Measurements from ENCODE around the gene XPR1.

- TF ChIP-seq, protein P1, sequence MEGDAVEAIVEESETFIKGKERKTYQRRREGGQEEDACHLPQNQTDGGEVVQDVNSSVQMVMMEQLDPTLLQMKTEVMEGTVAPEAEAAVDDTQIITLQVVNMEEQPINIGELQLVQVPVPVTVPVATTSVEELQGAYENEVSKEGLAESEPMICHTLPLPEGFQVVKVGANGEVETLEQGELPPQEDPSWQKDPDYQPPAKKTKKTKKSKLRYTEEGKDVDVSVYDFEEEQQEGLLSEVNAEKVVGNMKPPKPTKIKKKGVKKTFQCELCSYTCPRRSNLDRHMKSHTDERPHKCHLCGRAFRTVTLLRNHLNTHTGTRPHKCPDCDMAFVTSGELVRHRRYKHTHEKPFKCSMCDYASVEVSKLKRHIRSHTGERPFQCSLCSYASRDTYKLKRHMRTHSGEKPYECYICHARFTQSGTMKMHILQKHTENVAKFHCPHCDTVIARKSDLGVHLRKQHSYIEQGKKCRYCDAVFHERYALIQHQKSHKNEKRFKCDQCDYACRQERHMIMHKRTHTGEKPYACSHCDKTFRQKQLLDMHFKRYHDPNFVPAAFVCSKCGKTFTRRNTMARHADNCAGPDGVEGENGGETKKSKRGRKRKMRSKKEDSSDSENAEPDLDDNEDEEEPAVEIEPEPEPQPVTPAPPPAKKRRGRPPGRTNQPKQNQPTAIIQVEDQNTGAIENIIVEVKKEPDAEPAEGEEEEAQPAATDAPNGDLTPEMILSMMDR (IDR thresholded peaks at IDR 0.05), result no peak
- no peak for TF ChIP-seq EP300 (IDR thresholded peaks at IDR 0.05)
Measured at GRCh38 chr1:180642781-180643180, 11.0 kb downstream of the XPR1 start.

Data from gastroesophageal sphincter (tissue), 3 donors.